Neutrophil (primary cell): ENCODE data around the gene NWD2.

Experiments
- H3K27ac ChIP-seq: fragments of 200-600 bp; sonication (generic); 2 replicates; pipeline ENCODE4 v1.5.1; 2016; ENCODE audit warnings: mild to moderate bottlenecking, moderate library complexity
- H3K27me3 ChIP-seq: fragments of 200-600 bp; sonication (generic); 2 replicates; pipeline ENCODE4 v1.6.0; 2016; ENCODE audit warnings: mild to moderate bottlenecking
- H3K36me3 ChIP-seq: fragments of 200-600 bp; sonication (generic); 2 replicates; pipeline ENCODE4 v1.5.1; 2017
- H3K4me1 ChIP-seq, 2 experiments: fragments of 200-600 bp in 1 of 2; sonication (generic) in 1 of 2; 1 replicate in 1 of 2; 2 replicates in 1 of 2; pipeline versions ENCODE4 v1.5.1 to v1.6.1; 2013 to 2016; ENCODE audit warnings: low read depth in 1 of 2, low read length in 1 of 2, mild to moderate bottlenecking in 1 of 2, moderate library complexity in 1 of 2; ENCODE audit not compliant: control insufficient read depth in 1 of 2, insufficient read depth in 1 of 2
- H3K4me3 ChIP-seq, 2 experiments: fragments of 200-600 bp in 1 of 2; sonication (generic) in 1 of 2; 1 replicate in 1 of 2; 2 replicates in 1 of 2; pipeline ENCODE4 v1.5.1; 2013 to 2016; ENCODE audit warnings: low read depth in 1 of 2, low read length in 1 of 2, mild to moderate bottlenecking in 1 of 2, moderate library complexity in 1 of 2
- H3K9me3 ChIP-seq: fragments of 200-600 bp; sonication (generic); 2 replicates; pipeline ENCODE4 v1.5.1; 2016
- TF ChIP-seq, protein P1 (sequence below): fragments of 200-600 bp; sonication (generic); IDR thresholded peaks from 2 replicates; pipeline ENCODE4 v1.5.1; 2016; ENCODE audit warnings: antibody characterized with exemption

Gene NWD2

DNA sequence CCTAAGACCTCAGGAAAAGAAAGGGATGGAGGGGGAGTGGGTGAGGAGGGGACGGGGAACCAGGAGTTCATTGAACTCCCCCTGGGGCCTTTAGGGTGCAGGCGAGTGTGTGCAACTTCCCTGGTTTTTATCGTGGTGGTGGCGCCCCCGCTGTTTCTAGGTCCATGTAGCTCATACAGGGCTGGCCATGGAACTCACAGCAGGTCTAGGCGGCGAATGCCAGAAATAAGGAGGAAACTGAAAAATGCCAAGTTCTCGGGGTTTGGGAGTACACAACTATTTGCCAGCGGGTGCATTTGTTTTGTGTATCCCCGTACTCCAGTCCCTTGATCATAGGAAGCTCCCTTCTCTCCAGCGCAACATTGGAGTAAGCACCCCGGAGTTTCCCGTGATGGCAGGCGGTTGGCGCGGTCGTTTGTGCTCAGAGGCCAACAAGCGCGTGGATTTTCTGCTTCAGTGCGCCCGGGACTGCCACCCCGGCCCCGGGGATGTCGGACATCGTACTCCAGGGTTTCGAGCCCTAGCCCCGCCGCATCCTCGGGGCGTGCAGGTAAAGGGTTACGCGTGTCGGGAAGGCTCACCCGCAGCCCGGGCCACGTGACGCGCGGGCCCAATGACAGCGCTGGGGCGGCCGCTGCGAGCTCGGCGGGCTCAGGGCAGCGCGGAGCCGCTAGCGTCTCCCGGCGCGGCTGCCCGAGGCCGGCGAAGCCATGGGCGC lies 208.9 kb downstream of the NWD2 start:
- H3K27ac ChIP-seq = no peak overlapping the region

DNA sequence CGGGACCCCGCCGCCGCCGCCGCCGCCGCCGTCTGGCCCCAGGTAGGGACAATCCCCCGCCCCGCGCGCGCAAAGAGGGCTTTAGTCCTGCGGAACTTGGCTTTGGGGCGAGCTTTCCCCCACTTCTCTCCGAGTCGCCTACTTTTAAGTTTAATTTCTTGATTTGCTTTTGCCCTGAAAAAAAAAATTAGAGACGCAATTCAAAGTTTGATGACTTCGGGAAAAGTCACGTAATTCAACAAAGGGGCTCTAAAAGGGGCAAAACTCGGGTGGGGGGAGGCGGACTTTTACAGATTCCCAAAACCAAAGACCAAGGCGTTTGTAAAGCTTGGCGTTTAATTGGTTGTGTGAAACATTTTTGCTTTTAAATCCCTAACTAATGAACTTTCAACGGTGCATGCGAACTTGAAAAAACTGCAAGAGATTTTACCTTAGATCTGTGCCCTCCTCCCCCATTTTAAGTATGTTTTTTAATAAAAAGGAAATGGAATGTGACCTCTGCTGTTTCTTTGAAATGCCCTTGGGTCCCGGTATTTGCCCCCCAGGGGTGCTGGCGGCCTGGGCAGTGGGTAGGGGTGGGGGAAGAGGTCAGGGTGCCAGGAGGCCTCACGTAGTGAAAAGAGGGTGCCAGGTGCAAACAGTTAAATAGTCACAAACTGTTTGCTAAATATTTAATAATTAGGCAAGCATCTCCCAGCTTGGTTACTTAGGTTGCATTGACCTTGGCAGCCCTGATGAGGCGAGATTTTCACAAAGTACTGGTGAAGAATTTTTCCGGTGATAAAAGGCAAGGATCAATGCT lies 209.7 kb downstream of the NWD2 start:
- TF ChIP-seq, protein P1, sequence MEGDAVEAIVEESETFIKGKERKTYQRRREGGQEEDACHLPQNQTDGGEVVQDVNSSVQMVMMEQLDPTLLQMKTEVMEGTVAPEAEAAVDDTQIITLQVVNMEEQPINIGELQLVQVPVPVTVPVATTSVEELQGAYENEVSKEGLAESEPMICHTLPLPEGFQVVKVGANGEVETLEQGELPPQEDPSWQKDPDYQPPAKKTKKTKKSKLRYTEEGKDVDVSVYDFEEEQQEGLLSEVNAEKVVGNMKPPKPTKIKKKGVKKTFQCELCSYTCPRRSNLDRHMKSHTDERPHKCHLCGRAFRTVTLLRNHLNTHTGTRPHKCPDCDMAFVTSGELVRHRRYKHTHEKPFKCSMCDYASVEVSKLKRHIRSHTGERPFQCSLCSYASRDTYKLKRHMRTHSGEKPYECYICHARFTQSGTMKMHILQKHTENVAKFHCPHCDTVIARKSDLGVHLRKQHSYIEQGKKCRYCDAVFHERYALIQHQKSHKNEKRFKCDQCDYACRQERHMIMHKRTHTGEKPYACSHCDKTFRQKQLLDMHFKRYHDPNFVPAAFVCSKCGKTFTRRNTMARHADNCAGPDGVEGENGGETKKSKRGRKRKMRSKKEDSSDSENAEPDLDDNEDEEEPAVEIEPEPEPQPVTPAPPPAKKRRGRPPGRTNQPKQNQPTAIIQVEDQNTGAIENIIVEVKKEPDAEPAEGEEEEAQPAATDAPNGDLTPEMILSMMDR = no peak
- Histone ChIP-seq H3K9me3 (no peaks in the 10 kb centered on the region), H3K4me3 (peak overlapping the region; percentile 41 to 56), H3K27me3 (peaks cover 100% of the 10 kb centered on the region), H3K4me1 (peaks cover 8 to 12% of the 10 kb centered on the region in 2 experiments), H3K27ac (no peak overlapping the region), H3K36me3 (no peaks in the 10 kb centered on the region)

More for the DNA sequence above, 208.9 kb downstream of the NWD2 start:
- peak overlapping the region; percentile 41 to 56 for H3K4me3 ChIP-seq
- no peaks in the 10 kb centered on the region for H3K36me3 ChIP-seq
- peaks cover 100% of the 10 kb centered on the region for H3K27me3 ChIP-seq
- TF ChIP-seq, protein P1 = no peak
- H3K4me1 ChIP-seq = peaks cover 8 to 12% of the 10 kb centered on the region in 2 experiments
- H3K9me3 ChIP-seq = no peaks in the 10 kb centered on the region

DNA sequence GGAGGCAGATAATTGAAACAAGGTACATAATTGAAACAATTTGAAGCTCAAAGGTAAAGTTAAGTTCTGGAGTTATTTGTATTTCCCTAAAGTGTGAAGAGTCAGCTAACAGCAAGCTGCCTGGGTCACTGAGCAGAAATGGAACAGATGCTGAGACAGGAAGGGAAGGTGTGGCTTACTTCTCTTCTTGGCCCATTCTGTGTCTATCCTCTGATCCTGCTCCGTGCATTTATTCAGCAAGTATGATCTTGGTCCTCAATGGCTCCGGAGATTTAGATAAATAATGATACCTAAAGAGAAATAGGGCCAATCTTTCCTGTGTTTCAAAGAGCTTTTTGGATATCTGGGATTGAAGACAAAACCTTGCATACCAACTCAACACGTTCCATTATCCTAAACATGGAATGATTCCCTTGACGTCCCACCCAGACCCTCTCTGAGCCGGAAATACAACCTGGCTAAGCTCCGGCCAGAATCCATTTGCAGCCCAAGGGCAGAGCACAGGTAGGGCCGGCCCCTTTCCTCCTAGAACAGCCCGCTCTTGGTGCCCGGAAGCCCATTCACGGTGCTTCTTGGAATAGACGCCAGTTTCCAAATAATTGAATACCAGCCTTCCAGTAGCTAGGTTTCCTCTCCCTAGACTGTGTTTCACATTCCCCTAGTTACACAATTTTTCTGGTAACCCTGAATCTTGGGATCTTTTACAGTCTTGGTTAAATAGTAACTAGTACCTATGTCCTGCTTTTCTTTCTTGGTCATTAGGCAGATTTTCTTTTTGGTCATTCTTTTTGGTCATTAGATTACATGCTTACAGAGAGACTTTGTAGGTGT lies 211.0 kb downstream of the NWD2 start:
- H3K36me3 ChIP-seq = no peaks in the 10 kb centered on the region
- TF ChIP-seq, protein P1 = no peak
- peaks cover 89% of the 10 kb centered on the region for H3K27me3 ChIP-seq
- H3K27ac ChIP-seq = no peak overlapping the region
- H3K4me3 ChIP-seq = no peak overlapping the region
- H3K4me1 ChIP-seq = peaks cover 8 to 12% of the 10 kb centered on the region in 2 experiments
- H3K9me3 ChIP-seq = no peaks in the 10 kb centered on the region

DNA sequence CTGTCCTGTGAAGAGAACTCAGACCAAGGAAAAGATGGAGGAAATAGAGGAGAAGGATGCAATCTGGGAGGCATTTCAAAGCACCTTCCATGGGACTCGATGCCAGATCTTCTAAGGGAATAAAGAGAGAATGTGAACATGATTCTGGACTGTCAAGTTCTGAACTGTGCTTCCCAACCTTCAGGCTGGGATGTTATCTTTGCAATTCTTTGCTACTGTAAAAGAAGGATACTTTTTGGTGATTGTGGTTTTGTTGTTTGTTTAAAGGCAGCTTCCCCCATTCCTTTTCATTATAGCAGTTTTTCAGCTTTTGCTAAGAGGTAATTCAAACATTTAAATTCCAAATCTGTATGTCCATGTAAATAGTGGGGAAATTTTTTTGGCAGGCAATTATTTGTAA lies 217.3 kb downstream of the NWD2 start:
- TF ChIP-seq, protein P1 = no peak
- H3K27ac ChIP-seq = no peak overlapping the region
- no peaks in the 10 kb centered on the region for H3K9me3 ChIP-seq
- no peak overlapping the region for H3K4me3 ChIP-seq
- H3K36me3 ChIP-seq = no peaks in the 10 kb centered on the region
- peaks cover 40% of the 10 kb centered on the region for H3K27me3 ChIP-seq
- no peaks in the 10 kb centered on the region for H3K4me1 ChIP-seq

DNA sequence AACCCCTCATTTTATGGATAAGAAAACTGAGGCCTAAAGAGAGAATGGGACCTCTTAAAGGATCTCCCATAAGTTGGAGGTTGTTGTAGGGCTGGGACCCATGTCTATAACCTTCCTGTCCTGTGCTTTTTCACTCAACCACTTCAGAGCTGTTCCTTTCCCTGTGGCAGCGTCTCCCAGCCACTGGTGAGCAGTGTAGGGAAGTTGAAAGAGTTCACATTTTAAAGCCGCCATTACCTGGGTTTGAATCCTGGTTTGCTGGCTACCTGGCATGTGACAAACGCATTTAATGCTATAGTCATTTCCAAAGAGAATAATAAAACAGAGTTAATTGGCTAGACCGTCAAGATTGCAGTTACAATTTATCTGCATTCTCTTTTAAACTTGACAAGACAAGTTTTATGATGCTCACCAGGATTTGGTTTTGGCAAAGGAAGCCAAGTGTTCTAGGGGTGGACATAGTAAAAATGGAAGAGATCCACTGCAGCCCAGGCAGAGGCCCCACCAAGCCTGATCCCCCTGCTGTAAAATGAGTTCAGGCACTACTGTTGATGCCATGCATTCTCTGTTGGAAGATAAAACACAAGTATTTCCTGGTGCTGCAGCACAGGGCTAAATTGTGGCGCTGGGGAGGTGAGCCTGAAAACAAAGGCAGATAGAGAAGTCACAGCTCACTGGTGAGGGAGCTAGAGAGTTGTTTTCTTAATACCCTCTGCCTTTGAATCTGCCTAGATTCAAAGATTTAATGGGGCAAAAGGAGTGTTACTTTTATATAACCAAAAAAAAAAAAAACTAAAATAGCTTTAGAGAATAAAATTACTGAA lies 218.7 kb downstream of the NWD2 start:
- no peak overlapping the region for H3K27ac ChIP-seq
- H3K27me3 ChIP-seq = peaks cover 25% of the 10 kb centered on the region
- H3K4me1 ChIP-seq = no peaks in the 10 kb centered on the region
- no peaks in the 10 kb centered on the region for H3K9me3 ChIP-seq
- H3K36me3 ChIP-seq = no peaks in the 10 kb centered on the region
- H3K4me3 ChIP-seq = no peak overlapping the region
- TF ChIP-seq, protein P1 = no peak
